Stomach smooth muscle (tissue), 2 donors: ENCODE data around the gene SPOCK1.

ENCODE experiments used
- H3K27ac ChIP-seq: one replicate; pipeline ENCODE4 v1.7.0; 2013; ENCODE audit warnings: mild to moderate bottlenecking, low read length, inconsistent platforms
- H3K27me3 ChIP-seq, 2 donors: one replicate each; pipeline ENCODE4 v1.7.0; 2013; ENCODE audit warnings: low read length in 2 of 2; ENCODE audit not compliant: insufficient read depth in 2 of 2, control insufficient read depth in 1 of 2
- H3K36me3 ChIP-seq, 2 donors: one replicate each; pipeline ENCODE4 v1.7.0; 2013; ENCODE audit warnings: low read length in 2 of 2; ENCODE audit not compliant: control insufficient read depth in 2 of 2, insufficient read depth in 2 of 2
- H3K4me1 ChIP-seq: one replicate; pipeline ENCODE4 v1.7.0; 2013; ENCODE audit warnings: low read length; ENCODE audit not compliant: control insufficient read depth, insufficient read depth
- H3K4me3 ChIP-seq, 2 donors: one replicate each; pipeline ENCODE4 v1.7.0; 2013; ENCODE audit warnings: low read length in 2 of 2
- H3K9ac ChIP-seq, 2 donors: one replicate each; pipeline ENCODE4 v1.7.0; 2013; ENCODE audit warnings: low read length in 2 of 2, mild to moderate bottlenecking in 1 of 2
- H3K9me3 ChIP-seq, 2 donors: one replicate each; pipeline ENCODE4 v1.7.0; 2013; ENCODE audit warnings: low read length in 2 of 2; ENCODE audit not compliant: control insufficient read depth in 2 of 2
- donor health status: healthy.
- donor health status: Pancreatic carcinoma.

The SPOCK1 gene

GRCh38 chr5:137167187-137167586, 331.9 kb downstream of the SPOCK1 start:
- Histone ChIP-seq H3K27me3 (no peaks in the 10 kb centered on the region), H3K9ac (no peak overlapping the region), H3K4me1 (no peaks in the 10 kb centered on the region), H3K36me3 (no peaks in the 10 kb centered on the region), H3K4me3 (no peak overlapping the region), H3K27ac (no peak overlapping the region), H3K9me3 (no peaks in the 10 kb centered on the region)

- Histone ChIP-seq H3K9me3 (no peaks in the 10 kb centered on the region), H3K36me3 (no peaks in the 10 kb centered on the region), H3K27me3 (no peaks in the 10 kb centered on the region), H3K4me3 (no peak overlapping the region), H3K27ac (no peak overlapping the region), H3K4me1 (no peaks in the 10 kb centered on the region), H3K9ac (no peak overlapping the region)
Measured at GRCh38 chr5:137164961-137165360, 334.2 kb downstream of the SPOCK1 start.

- Histone ChIP-seq H3K36me3 (no peaks in the 10 kb centered on the region), H3K9me3 (no peaks in the 10 kb centered on the region), H3K4me3 (no peak overlapping the region), H3K9ac (no peak overlapping the region), H3K27ac (no peak overlapping the region), H3K4me1 (no peaks in the 10 kb centered on the region), H3K27me3 (no peaks in the 10 kb centered on the region)
Measured at GRCh38 chr5:137164536-137164935, 334.6 kb downstream of the SPOCK1 start.

- Histone ChIP-seq H3K9me3 (no peaks in the 10 kb centered on the region), H3K27ac (no peak overlapping the region)
Measured at GRCh38 chr5:137158691-137159090, 340.4 kb downstream of the SPOCK1 start.

GRCh38 chr5:137156180-137156579, 342.9 kb downstream of the SPOCK1 start:
- Histone ChIP-seq H3K4me3 (no peak overlapping the region), H3K9me3 (no peaks in the 10 kb centered on the region), H3K36me3 (no peaks in the 10 kb centered on the region), H3K4me1 (no peaks in the 10 kb centered on the region), H3K27ac (no peak overlapping the region), H3K27me3 (no peaks in the 10 kb centered on the region), H3K9ac (no peak overlapping the region)

More at GRCh38 chr5:137158691-137159090, 340.4 kb downstream of the SPOCK1 start:
- Histone ChIP-seq H3K36me3 (no peaks in the 10 kb centered on the region), H3K4me3 (no peak overlapping the region), H3K9ac (no peak overlapping the region), H3K4me1 (no peaks in the 10 kb centered on the region), H3K27me3 (no peaks in the 10 kb centered on the region)

GRCh38 chr5:137155261-137156000, 343.7 kb downstream of the SPOCK1 start:
- no peaks in the 10 kb centered on the region for H3K9me3 ChIP-seq
- no peaks in the 10 kb centered on the region for H3K27me3 ChIP-seq
- no peak overlapping the region for H3K27ac ChIP-seq
- no peak overlapping the region for H3K4me3 ChIP-seq
- H3K9ac ChIP-seq, result no peak overlapping the region
- no peaks in the 10 kb centered on the region for H3K36me3 ChIP-seq
- no peaks in the 10 kb centered on the region for H3K4me1 ChIP-seq

- Histone ChIP-seq H3K4me1 (no peaks in the 10 kb centered on the region), H3K9ac (no peak overlapping the region), H3K27ac (no peak overlapping the region), H3K4me3 (no peak overlapping the region), H3K9me3 (no peaks in the 10 kb centered on the region), H3K27me3 (no peaks in the 10 kb centered on the region), H3K36me3 (no peaks in the 10 kb centered on the region)
Measured at GRCh38 chr5:137152616-137153015, 346.5 kb downstream of the SPOCK1 start.

- Histone ChIP-seq H3K36me3 (no peaks in the 10 kb centered on the region), H3K9ac (no peak overlapping the region), H3K27me3 (no peaks in the 10 kb centered on the region), H3K9me3 (no peaks in the 10 kb centered on the region), H3K4me1 (no peaks in the 10 kb centered on the region), H3K27ac (no peak overlapping the region), H3K4me3 (no peak overlapping the region)
Measured at GRCh38 chr5:137148655-137149054, 350.5 kb downstream of the SPOCK1 start.

- H3K27me3 ChIP-seq, result no peaks in the 10 kb centered on the region
- H3K27ac ChIP-seq, result no peak overlapping the region
- no peak overlapping the region for H3K9ac ChIP-seq
- no peaks in the 10 kb centered on the region for H3K9me3 ChIP-seq
- no peak overlapping the region for H3K4me3 ChIP-seq
- H3K4me1 ChIP-seq, result peaks cover 2% of the 10 kb centered on the region
- H3K36me3 ChIP-seq, result no peaks in the 10 kb centered on the region
Measured at GRCh38 chr5:137148159-137148558, 351.0 kb downstream of the SPOCK1 start.

GRCh38 chr5:137147346-137147745, 351.8 kb downstream of the SPOCK1 start:
- Histone ChIP-seq H3K4me1 (peaks cover 10% of the 10 kb centered on the region), H3K27me3 (no peaks in the 10 kb centered on the region), H3K36me3 (no peaks in the 10 kb centered on the region), H3K9me3 (no peaks in the 10 kb centered on the region), H3K27ac (no peak overlapping the region), H3K4me3 (no peak overlapping the region), H3K9ac (no peak overlapping the region)

- H3K9ac ChIP-seq, result no peak overlapping the region
- no peaks in the 10 kb centered on the region for H3K9me3 ChIP-seq
- H3K4me1 ChIP-seq, result peaks cover 13% of the 10 kb centered on the region
- H3K36me3 ChIP-seq, result no peaks in the 10 kb centered on the region
- no peak overlapping the region for H3K4me3 ChIP-seq
- no peaks in the 10 kb centered on the region for H3K27me3 ChIP-seq
- no peak overlapping the region for H3K27ac ChIP-seq
Measured at GRCh38 chr5:137146402-137146890, 352.7 kb downstream of the SPOCK1 start.
